Stimulated activated CD4-positive, alpha-beta T cell treated with anti-CD3 and anti-CD28 coated beads, Interleukin-2, amount 100 ng/mL, for 4 hours (primary cell): ENCODE results near the gene GRIN3A.
"Not testable (repeated sequence)": the region's sequence is repeated elsewhere in the genome, so short reads cannot be mapped to it uniquely, and the experiment has no call there.

ENCODE experiments used
- DNase-seq: peaks from one replicate; pipeline ENCODE4 v3.0.0-alpha.2; 2020; ENCODE audit warnings: low read depth

GRIN3A gene

GRCh38 chr9:101632611-101633010 lies 105.8 kb downstream of the GRIN3A start:
- no peak for DNase-seq

- DNase-seq = no peak
Observed at GRCh38 chr9:101631892-101632291, 106.6 kb downstream of the GRIN3A start.

DNA sequence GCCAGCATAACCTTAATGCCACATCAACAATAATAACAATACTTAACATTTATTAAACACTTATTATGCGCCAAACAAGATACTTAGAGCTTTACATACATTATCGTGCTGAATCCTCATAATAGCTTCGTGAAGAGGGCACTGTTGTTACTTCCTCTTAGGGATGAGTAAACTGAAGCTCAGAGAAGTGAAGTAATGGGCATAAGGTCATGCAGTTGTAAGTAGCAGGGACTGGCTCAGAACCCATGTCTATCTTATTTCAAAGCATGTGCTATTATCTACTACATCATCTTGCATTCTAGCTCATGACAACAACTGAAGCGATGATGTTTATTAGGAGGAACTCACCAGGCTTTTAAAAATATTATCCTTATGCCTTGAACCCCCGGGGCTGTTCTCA lies 108.8 kb downstream of the GRIN3A start:
- DNase-seq = no peak

- no peak for DNase-seq
Observed at GRCh38 chr9:101628173-101628572, 110.3 kb downstream of the GRIN3A start.

DNA sequence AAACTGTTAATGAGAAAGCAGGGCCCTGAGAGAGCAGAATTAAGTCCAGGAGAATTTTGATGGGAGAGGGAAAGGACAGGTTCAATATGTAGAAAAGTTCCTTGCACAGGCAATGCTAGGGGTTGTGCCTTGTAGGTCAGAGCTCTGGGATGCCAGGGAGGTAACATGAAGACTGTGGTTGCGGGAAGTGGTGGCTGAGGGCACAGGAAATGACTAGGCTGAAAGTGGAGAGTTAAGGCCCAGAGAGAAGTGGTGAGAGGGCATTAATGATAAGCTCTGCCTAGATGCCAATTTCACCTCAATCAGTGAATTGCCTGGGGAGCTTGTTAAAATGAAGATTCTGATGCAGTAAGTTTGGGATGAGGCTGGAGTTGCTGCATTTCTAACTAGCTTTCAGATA lies 112.2 kb downstream of the GRIN3A start:
- no peak for DNase-seq

DNA sequence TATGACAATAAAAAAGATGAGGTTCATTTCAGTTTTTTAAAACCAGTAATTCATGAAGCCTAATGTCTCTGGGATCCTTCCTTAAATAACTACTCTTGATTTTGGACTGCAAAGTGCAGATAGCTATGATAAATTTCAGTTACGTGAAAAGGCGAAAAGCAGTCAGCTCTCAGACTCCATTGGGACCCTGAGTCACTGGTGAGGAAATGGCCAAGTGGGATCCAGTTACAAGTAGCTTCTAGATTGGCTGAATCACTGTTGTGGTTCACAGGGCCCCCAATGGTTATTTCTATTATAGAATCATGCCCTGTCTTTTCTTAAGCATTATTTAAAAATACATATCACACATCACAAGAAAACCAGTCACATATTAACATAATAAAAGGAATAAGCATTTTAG lies 112.6 kb downstream of the GRIN3A start:
- no peak for DNase-seq

DNA sequence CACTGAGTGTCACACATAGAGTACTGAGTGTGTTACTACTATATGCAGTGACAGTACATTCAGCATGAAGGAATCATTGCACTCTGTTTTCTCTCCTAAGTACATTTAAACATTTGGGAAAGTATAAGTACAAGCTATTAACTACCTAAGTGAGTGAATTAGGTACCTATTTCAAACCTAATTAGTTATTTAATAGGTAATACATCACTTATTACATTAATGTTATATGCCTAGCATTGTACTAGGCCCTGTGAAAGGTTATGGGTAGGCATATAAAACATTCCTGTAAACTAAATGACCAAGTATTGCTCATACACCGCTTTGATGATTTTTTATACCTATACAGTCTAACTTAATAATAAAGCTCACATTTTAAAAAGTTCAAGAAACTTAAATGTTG lies 118.0 kb downstream of the GRIN3A start:
- DNase-seq = no peak

- DNase-seq = no peak
Observed at GRCh38 chr9:101618698-101619097, 119.7 kb downstream of the GRIN3A start.

- DNase-seq = no peak
Observed at GRCh38 chr9:101605547-101605946, 132.9 kb downstream of the GRIN3A start.

DNA sequence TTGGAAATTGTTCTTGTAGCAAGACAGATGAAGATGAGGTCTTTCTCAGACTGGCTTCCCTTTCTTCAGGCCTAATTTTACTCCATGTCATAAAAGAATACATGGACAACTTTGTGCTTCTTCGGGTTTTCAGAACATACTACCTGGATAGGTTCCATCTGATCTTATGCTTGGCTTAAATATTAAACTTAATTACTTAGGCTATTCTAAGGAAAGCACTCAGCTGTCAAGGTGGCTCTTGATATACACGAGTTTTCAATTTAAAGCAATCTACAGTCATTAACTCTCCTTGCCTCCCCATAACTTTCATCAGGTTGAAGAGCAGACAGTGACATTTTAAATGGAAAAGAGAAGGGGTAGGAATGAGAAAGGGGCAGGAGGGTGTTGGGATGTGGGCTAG lies 134.2 kb downstream of the GRIN3A start:
- no peak for DNase-seq

- DNase-seq = no peak
Observed at GRCh38 chr9:101601904-101602765, 136.3 kb downstream of the GRIN3A start.

- no peak for DNase-seq
Observed at GRCh38 chr9:101594796-101595195, 143.7 kb downstream of the GRIN3A start, which contains the start of gene PPP3R2. Gene PPP3R2, minus strand, starts transcription at chr9:101594969. Its CDS starts 48 bp downstream, at chr9:101594921.

GRCh38 chr9:101593345-101593744 lies 145.1 kb downstream of the GRIN3A start:
- DNase-seq = no peak

DNA sequence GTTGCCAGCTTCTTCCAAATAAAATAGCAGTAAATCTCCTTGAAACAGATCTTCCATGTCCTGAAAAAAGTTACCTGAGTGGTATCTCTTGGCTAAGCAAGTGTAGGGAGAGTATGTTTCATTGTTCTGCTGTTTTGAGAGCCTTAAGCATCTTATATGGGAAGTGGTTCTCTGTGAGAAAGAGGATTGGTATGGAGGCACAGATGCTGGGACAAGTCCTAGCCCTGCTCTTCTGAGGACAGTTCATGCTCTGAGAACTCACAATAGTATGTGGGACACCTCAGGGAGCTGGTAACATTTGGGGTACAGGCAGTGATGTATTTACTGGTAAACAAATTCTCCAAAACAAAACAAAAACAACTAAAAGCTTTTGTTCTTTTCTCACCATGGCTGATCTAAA lies 145.7 kb downstream of the GRIN3A start:
- DNase-seq = no peak

DNA sequence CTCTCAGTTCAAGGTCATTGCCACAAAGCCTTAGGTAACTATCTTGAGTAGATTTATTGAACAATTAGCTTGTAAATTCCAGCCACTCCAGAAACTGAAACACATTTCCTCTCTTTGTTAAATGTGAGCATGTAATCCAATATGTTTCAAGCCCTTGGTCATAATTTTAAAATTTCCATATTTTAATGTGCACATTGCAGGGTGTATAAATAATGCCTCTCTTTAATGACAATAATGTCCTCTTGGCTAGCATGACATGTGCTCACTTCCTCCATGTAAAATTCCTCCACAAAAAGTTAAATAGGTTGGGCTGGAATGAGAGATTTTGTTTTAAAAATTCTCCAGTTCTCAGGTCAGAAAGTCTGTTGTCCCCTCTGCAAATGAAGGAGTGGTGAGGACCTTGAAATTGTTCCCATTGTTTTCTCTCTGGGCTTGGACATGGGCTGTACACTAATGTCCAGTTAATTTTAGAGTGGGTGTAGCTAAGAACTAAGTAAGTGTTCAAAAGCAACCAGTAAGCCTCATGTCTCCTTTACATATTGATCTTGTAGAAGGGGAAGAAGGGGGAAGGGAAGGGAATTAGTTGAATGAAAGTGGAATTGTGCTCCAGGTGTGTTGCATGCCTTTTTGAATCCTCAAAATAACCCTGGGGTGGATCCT lies 146.5 kb downstream of the GRIN3A start:
- no peak for DNase-seq

GRCh38 chr9:101590901-101591300 lies 147.5 kb downstream of the GRIN3A start:
- DNase-seq = no peak

GRCh38 chr9:101590074-101590473 lies 148.4 kb downstream of the GRIN3A start:
- DNase-seq = not testable (repeated sequence)

- no peak for DNase-seq
Observed at GRCh38 chr9:101587332-101588043, 151.0 kb downstream of the GRIN3A start.

DNA sequence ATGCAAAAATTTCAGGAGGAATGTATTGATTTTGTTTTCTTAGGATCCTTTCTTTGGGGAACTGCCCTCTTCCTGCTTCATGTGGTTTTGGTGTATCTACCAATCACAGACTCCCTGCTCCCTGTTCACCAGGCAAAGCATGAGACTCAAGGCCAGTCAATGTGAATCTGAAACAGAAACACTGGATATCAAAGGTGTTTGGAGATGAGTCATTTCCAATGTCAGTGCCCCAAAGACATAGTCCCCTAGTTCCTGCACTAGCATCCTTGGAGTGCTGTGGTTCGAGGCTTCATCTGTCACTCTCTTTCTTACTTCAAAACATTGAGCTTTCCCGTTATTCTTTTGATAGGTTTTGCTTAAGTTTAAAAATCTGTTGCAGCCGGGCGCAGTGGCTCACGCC lies 151.8 kb downstream of the GRIN3A start:
- no peak for DNase-seq

DNA sequence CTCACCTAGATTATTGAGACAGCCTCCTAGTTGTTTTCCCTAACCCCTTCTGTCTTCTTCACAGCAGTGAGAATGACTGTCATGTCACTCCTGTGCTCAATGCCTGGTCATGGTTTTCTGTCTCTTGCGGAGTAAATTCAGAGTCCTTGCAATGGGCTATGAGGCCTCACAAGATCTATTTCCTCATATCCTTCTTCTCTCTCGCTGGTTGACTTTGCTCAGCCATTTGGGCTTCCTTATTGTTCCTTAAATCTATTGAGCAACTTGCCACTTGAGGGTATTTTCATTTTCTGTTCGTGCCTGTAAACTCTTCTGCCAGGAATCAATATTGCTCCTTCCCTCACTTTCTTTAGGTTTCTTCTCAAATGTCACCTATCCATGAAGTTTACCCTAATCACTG lies 152.7 kb downstream of the GRIN3A start:
- DNase-seq = no peak

DNA sequence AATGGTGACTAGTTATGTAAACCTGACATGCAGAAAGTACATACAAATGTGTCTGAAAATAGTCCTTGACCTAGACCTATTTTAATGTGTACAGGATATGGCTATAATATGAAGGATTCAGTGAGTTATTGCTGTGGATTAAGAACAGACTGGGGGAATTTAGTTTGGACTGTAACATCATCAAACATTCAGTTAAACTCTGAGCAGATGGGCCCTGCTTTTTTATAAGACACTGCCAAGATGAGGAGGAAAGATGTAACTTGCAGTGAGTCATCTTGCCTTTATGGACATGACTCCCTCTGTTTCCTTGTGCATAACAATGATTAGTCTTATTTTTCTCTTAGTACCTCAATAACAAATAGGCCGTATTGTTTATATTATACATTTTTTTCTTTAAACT lies 155.9 kb downstream of the GRIN3A start:
- DNase-seq = no peak

- no peak for DNase-seq
Observed at GRCh38 chr9:101579711-101580545, 158.5 kb downstream of the GRIN3A start.
